HS-5 (cell line): ENCODE measurements around the gene DAAM1.

Experiments
- DNase-seq: peaks from one replicate; pipeline ENCODE4 v3.0.0-alpha.2; 2012; ENCODE audit warnings: low read depth

Gene DAAM1

DNA sequence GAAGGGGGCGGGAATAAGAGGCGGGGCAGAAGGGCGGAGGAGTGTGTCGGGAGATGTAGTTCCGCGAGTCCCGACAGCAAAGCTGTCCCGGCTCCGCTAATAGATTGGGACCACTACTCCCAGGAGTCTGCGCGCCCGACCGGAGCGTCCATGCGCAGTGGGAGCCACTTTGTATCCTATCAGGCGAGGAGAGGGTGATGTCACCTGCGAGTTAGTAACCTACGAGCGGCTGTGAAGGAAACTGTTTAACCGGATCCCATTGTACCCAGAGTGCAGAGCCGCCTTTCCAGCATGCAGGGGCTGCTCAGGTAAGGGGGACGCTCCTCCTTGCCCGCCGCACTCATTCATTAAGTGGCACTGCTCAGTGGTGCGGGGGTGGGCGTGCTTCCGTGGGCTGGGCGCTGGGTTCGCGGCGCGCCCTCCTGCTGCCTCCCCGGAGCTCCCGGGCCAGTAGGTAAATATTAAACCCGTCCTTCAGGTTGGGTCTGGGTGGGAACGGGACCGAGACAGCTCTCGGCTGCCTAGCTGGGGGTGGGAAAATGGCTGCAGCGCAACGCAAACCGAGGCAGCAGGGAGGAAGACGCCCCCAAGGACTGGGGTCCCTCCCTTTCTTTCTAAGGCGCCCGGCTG is at the start of gene DAAM1:
TSS of gene DAAM1 (plus strand) at position 207 of the 630 bp plus-strand sequence. CDS start 74,811 bp downstream, outside the sequence.
- DNase-seq = peak; percentile 84

DNA sequence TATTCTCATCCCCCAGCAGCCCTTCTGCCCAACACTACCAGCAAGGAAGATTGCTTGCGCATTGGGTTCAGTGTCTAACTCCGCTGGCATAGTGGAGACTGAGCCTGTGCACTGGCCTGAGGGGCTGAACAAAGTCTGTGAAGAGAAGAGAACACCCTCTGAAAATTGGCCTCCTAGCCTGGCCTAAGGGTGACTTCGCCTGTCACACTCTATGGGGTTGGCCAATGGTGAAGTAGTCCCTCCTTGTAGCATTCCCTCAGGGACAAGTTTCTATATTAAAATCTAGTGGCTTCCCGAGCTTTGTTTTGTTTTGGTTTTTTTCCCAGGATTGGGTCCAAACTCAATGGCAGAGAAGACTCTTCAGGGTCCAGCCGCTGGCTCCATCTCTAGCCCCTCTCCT is 49.1 kb upstream of the DAAM1 start:
- no peak for DNase-seq

DNA sequence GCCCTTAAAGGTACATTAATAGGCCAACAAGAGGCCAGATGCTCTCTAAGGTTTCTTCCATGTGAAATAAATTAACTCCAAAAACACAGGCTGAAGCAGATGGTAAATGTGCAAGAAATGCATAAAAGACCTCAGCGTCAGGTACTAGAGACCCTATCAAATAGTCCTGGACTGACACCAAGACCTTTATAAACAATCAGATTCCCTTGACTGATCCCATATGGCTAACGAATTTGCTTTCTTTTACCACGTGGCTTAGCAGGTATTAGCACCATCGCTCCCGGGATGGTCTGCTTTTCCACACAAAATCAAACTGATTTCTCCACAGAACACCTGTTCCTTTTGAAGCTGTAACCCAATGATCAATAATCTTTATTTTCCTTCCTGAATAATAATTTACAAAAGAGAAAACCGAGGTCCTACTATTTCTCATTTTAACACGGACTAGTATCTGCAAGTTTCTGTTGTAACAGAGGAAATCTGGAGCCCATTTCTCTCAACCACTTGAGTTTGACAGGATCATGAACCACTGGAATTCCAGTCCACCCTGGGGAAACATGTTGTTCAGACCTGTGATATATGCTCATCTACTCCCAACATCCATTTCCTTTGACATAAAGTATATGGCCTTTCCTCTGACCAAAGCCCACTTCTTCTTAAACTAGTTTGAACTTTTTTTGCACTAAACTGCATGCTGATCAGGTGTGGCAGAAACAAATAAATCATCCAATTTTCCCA is 48.2 kb upstream of the DAAM1 start:
- no peak for DNase-seq

DNA sequence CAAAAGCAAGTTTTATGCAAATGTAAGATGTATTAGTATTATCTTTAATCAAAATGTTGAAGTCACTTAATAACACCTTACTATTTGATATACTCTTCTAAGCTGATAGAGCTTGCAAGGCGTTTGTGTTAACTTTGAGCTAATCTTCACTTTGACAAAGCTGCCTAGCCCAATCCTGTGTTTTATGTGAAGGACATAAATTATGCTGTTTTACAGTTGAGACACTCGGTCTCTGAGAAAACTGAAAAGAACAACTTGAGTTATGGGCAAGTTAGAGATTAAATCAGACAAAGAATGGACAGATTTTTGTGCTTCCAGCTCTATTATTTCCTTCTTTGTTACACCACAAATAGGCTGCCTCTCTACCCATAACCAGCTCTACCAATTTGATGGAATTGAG is 42.0 kb upstream of the DAAM1 start:
- DNase-seq = no peak

DNA sequence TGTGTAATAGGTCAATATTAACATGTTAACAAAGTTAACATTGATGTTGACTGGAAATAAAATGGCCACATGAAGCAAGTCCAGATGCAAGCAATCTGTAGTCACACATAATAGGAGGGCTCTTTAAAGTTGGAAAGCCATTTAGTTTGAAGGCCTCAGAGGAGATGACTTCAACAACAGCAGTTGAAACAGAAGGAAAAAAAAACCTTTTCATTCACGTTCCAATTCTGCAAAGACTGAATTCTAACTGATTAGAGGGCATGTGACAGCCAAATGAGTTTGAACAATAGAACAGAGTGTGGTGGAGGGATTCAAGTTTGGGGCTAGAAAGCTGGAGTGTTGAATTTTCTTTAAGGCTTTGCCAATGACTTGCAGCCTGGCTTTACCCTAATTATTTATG is 41.5 kb upstream of the DAAM1 start:
- no peak for DNase-seq

DNA sequence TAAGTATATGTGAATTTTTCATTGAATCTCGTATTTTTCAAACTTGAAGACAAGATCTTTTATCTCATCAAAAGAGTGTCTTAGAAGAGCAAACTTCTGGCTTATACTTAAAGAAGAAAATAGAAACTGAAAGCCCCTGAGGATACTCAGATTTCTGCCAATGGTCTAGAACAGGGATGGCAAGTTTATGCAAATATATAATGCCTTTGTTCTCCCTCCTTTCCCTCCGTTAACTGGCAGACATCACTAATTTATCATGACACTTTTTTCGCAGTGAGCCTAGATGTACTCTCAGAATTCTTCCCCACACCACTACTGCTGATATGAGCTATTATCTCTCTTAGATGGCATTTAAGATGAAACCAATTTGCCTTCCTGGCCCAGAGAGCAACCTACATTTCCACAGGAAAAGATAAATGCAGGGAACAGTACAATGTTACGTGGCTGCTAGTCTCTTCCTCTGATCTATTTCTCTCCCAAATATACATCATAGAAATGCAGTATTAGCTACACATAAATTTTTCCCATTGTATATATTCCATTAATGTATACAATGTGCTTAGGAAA is 40.0 kb upstream of the DAAM1 start:
- DNase-seq = no peak

DNA sequence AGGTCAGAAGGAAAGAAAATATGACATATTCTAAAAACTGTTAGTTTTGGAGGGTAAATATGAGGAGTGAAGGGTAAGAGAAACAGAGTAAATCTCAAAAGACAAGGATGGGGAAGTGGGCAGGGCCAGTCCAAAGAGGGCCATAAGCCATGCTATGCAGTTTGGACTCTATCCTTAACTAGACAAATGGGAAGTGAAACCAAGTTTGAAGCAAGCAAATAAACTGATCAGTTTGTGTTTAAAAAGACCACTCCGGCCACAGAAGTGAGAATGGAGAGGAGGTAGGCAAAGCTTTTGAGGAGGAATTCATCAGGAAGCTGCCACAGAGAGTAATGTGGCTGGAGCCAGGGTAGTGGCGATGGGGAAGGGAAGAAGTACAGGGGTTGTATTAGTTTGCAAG is 37.5 kb upstream of the DAAM1 start:
- no peak for DNase-seq

DNA sequence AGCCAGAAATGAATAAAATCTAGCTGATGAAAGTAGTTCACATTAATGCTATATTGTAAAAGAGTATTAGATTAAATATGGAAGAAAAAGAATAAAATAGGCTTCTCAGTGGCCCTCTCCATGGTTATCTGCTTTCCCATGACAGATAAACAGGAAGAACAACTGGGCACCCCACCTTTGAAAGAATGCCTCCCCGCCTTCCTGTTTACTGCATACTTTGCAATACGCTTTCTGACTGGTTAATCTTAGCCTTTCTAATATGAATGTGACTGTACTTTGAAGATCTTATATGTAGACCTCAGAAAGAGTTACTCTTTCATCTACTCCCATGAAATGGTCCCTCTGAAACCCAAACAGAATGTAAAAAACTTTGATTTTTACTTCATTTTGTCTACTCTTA is 34.1 kb upstream of the DAAM1 start:
- DNase-seq = no peak

DNA sequence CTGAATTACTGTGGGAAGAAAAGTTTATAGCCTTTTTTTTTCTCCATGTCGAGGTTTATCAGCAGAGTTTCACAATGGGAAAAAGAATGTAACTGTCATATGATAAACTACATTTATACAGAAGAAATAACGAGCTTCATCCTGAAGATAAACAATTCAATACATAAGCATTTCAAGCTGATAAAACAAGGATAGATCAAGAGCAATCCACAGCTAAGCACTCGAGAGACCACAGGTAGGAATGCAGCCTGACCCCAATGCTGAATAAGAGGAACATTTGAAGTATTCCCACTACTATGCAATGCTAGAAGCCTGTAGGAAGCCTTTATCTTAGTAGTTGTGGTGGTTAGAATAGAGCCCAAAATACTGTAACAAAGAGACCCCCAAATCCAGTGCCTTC is 32.6 kb upstream of the DAAM1 start:
- DNase-seq = no peak

DNA sequence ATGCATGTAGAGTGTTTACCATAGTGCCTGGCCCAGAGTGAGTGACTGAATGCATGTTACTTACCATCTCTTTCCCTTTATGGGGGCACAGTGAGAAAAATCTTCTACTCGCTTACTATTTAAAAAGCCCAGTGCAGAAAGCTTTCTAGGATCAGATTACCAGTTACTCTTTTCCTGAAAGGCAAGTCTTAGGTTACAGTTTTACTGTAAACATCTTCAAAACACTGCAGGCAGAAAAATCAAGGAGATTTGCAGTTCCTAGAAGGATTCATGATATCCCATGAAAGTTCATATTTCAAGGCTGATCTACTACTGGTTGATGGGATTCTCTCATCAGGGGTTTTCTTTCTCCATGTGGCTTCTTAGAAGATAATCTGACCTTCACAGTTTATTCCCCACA is 29.3 kb upstream of the DAAM1 start:
- DNase-seq = no peak

DNA sequence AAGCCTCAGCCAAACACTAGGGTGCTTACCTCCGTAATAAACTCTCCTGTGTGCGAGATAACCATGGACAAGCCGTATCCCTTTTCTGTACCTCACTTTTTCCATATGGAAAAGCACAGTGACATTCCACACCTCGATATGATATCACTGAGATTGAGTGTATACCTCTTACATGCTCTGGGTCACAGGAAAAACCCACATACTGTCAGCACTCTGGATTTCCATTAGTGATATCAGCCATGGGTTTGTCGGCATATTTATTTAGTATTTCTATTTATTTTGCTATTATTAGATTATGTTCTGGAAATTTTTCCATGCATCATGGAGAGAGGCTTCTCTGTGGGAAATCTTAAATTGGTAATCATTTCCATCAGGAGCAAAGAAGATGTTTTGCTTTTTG is 28.0 kb upstream of the DAAM1 start:
- DNase-seq = no peak

DNA sequence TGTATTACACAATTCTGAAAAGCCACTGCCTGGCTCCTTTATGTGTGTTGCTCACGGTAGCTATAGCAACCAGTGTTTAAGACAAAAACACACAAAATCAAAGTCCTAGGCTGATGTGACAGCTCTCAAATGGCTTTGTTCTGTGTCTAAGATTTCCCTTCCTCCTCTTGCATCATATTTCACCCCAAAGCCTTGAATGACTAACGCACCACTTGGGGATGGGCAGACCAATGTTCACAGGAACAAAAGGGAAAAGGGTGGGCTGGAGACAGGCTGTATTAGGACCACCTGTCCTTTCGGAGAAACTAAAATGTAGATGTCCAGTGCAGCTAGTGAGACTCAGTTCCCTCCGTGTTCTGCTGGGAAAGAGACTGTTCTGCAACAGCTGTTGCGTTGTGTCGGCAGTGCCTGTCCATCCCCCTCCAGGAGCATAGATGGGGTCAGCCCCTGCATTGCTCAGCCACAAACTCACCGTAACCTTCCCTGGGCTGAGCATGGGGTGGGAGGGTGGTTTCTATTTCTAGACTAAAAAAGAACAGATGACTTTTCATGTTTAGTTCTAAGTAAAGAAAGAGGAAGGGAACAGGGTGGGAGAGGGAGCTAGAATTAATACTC is 26.8 kb upstream of the DAAM1 start:
- DNase-seq = no peak

DNA sequence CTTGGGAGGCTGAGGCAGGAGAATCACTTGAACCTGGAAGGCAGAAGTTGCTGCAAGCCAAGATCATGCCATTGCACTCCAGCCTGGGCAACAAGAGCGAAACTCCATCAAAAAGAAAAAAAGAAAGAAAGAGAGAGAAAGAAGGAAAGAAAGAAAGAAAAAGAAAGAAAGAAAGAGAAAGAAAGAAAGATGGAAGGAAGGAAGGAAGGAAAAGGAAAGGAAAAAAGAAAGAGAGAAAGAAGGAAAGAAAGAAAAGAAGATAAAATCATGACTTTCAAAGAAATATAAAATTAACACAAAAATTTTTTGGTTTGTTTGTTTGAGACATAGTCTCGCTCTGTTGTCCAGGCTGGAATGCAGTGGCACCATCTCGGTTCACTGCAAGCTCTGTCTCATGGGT is 22.2 kb upstream of the DAAM1 start:
- no peak for DNase-seq

DNA sequence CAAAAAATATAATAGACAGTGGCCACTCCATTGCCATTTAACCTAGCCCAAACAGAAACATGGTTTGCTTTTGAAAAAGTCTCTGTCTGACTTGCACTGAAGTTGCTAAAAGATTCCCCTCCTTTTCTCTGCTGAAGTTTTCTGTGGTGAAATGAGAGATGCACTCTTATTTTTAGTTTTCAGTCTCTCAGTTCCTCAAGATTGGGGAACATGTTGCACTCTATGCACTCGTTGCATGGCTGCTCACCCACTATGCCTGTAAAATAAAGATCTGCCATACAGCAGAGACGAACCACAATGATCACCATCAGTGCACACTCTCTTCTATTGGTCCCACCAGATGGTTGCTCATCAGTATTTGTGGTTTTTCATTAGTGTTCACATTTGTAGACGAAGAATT is 13.1 kb upstream of the DAAM1 start:
- no peak for DNase-seq

DNA sequence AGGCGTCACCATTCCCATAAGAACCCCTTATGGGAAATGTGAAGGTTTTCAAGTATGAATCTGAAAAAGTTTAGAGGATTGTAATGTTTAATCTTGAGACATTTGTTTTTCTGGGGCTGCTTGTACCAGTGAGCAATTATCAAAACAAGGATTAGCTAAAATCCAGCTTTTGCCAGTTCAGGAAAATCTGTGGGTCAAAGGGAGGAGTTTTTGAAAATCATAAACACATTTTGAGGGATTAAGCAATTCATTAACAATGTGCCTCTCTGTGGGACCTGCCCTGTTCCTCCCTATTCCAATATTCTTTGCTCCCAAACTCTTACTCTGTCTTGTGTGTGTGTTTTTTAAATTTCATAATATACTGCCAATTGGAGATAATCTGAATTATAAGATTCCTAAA is 11.7 kb upstream of the DAAM1 start:
- DNase-seq = no peak

DNA sequence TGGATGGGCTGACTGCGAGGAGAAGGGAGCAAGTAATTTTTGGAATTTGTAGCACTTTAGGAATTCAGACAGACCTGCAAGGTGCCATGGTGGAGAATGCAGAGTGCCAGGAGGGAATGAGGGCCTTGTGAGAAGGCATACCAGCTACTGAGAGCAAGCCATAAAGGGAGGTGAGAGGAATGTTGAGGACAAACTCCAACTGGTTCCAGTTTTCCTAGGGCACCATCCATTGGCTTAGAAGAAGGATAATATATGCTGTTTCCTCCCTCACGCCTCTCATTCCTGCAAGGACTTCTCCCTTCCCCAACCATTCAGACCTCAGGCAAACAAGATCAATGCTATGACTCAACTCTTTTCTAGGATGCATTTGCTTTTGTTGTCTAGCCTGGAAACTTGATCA is 11.2 kb upstream of the DAAM1 start:
- no peak for DNase-seq

DNA sequence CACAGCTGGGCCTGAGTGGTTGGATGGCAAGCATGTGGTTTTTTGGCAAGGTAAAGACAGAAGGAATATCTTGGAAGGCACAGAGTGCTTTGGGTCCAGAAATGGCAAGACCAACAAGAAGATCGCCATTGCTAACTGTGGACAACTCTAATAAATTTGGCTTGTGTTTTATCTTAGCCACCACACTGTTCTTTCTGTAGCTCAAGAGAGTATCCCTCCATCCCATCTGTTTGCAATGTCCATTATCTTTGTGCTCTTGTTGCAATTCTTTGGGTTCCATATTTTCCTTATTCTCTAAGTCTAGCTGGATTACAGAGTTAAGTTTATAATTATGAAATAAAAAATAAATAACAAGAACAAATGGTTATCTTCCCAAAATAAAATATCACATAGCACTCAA is 6.7 kb upstream of the DAAM1 start:
- DNase-seq = no peak

DNA sequence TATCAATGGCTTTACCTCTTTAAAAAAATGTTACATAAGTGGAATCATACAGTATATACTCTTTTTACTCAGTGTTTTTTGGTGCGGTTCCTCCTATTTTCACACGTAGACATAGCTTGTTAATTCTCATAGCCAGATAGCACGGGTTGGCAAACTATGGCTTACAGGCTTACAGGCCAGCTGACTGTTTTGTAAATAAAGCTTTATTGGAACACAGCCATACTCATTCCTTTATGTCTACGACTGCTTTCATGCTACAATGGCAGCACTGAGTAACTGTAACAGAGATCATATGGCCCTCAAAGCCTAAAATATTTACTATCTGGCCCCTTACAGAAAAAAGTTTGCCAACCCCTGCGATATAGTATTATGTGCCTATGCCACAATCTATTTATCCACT is 5.8 kb upstream of the DAAM1 start:
- DNase-seq = no peak

DNA sequence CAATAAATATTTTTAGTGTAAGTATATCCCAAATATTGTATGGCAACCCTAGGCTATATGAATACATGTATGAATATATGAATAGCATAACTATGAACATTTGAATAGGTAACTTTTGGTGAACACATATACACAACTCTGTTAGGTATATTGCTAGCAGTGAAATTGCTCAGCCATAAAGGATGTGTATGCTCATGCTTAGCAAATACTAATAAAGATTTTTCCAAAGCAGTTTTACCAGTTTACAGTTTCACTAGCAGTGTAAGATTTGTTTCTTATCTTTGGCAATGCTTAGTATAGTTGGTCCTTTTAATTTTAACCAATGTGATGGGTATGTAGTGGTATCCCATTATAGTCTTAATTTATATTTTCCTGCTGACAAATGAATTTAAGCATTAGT is 5.3 kb upstream of the DAAM1 start:
- no peak for DNase-seq

DNA sequence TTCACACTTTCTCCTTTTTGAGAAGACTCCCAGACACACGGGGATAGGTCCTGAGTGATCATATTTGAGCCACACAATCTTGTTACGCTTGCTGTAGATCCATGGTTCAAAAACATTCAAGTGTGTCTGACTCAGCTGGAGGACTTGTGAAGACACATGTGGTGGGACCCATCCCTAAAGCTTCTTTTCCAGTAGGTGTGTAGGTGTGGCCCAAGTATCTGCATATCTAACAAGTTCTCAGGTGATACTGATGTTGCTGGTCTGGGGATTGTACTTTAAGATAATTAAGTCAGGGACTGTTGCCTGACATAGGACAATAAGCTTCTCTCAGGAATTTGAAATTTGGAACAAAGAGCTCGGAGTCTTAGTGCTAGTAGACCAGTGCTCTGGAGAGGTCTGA is 4.1 kb upstream of the DAAM1 start:
- DNase-seq = no peak

DNA sequence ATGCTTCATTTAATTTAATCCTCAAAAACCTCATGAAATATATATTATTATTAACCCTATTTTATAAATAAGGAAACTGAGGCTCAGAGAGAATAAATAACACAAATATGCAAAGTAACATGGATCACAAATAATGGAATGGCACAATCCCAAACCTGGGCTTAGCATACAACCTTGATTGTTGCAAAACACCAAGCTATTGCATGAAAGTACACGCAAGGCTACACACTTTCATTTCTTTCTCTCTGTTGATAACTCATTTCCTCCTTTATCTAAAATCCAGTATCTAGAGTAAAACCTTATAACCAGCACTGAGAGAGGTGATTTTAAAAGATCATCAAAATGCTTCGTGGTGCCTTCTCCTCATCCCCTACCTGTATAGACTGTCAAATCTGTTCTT is 2.8 kb upstream of the DAAM1 start:
- no peak for DNase-seq

DNA sequence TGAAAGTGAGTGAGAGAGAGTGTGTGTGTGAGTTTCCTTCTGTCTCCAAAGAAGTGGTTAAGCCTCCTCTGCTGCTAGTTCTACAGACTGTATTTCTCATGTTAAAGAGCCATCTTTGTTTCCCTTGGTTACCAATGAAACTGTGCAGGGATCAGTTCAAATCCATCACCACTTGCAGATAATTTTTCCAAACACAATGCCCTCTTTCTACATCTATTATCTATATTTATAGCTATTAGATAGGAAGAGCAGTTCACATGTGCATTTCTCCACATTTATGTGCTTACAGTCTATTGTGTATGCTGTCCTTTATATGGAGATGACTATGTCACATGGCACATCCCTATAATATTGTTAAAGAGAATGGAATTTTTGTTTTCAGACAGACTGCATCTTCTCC is 2.2 kb upstream of the DAAM1 start:
- DNase-seq = no peak

DNA sequence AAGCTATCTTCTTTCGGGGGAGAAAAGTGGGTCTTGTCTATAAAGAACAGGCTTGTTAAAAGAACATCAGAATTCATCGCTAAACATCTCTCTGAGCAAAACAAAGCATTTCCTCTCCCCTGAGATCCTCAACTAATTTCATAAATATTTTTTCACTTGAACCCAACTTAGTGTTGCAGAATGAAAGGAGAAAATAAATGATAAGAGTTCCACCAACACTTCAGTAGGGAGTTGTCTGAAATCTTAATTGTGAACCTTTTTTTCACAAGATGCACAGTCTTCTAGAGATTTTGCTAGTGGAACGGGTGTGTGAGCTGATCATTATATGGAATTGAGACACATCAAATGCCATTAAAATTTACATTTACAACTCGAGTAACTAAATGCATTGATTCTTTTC is 1.3 kb upstream of the DAAM1 start:
- DNase-seq = no peak
